ENCODE data around the gene G3BP1. TPM values are rescaled to one million over a fixed set of nuclear protein-coding genes. Genes with fewer than 3 reads are reported as not detected.

G3BP1 gene
- total and polyA plus RNA-seq, 2 of the 13 experiments (the other 11 are each of a cell fraction or from before 2014, with no cell fraction given), result 36.7 to 320 TPM

- no peak for TF ChIP-seq ZNF768 (CRISPR knock-in tag; IDR thresholded peaks at IDR 0.05)
- no peak for TF ChIP-seq ESRRA (CRISPR knock-in tag; IDR thresholded peaks at IDR 0.05; ENCODE audit: low read depth)
- TF ChIP-seq KDM4B (CRISPR knock-in tag; IDR thresholded peaks at IDR 0.05), result no peak
- TF ChIP-seq, protein P1, sequence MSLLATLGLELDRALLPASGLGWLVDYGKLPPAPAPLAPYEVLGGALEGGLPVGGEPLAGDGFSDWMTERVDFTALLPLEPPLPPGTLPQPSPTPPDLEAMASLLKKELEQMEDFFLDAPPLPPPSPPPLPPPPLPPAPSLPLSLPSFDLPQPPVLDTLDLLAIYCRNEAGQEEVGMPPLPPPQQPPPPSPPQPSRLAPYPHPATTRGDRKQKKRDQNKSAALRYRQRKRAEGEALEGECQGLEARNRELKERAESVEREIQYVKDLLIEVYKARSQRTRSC (CRISPR knock-in tag; IDR thresholded peaks at IDR 0.05; ENCODE audit: low read depth), result no peak; the same call in 1 of the 2 replicates
- no peak for TF ChIP-seq RAD21 (CRISPR knock-in tag; IDR thresholded peaks at IDR 0.05)
- TF ChIP-seq KAT2B (IDR thresholded peaks at IDR 0.05; ENCODE audit: borderline replicate concordance, low read depth, low read length), result no peak
- no peak; the same call in 1 of the 2 replicates for TF ChIP-seq SPEN (CRISPR knock-in tag; IDR thresholded peaks at IDR 0.05; ENCODE audit: low read depth)
- no peak for TF ChIP-seq ZNF253 (CRISPR knock-in tag; IDR thresholded peaks at IDR 0.05; ENCODE audit: borderline replicate concordance)
- TF ChIP-seq PAX8 (CRISPR knock-in tag; IDR thresholded peaks at IDR 0.05; ENCODE audit: borderline replicate concordance), result no peak
- no peak for TF ChIP-seq CREM (IDR thresholded peaks at IDR 0.05)
- no peak for TF ChIP-seq CREM (CRISPR knock-in tag; IDR thresholded peaks at IDR 0.05)
- TF ChIP-seq ADNP (CRISPR knock-in tag; IDR thresholded peaks at IDR 0.05), result no peak
- TF ChIP-seq, protein P2, sequence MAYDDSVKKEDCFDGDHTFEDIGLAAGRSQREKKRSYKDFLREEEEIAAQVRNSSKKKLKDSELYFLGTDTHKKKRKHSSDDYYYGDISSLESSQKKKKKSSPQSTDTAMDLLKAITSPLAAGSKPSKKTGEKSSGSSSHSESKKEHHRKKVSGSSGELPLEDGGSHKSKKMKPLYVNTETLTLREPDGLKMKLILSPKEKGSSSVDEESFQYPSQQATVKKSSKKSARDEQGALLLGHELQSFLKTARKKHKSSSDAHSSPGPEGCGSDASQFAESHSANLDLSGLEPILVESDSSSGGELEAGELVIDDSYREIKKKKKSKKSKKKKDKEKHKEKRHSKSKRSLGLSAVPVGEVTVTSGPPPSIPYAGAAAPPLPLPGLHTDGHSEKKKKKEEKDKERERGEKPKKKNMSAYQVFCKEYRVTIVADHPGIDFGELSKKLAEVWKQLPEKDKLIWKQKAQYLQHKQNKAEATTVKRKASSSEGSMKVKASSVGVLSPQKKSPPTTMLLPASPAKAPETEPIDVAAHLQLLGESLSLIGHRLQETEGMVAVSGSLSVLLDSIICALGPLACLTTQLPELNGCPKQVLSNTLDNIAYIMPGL (CRISPR knock-in tag; IDR thresholded peaks at IDR 0.05; ENCODE audit: borderline replicate concordance in 1 of 2, low read depth in 1 of 2), result peak; percentile 14 to 41; a peak in 1 of 4 replicates
- no peak for TF ChIP-seq MXI1 (IDR thresholded peaks at IDR 0.05; ENCODE audit: borderline replicate concordance, low read depth, low read length)
- TF ChIP-seq ZNF501 (CRISPR knock-in tag; IDR thresholded peaks at IDR 0.05), result no peak
- TF ChIP-seq SRF (IDR thresholded peaks at IDR 0.05; ENCODE audit: low read depth, low read length), result no peak
- TF ChIP-seq ZNF260 (CRISPR knock-in tag; IDR thresholded peaks at IDR 0.05; ENCODE audit: borderline replicate concordance, low read depth), result no peak
- TF ChIP-seq ATRX (CRISPR knock-in tag; IDR thresholded peaks at IDR 0.05; ENCODE audit: borderline replicate concordance), result no peak
- TF ChIP-seq ZBTB37 (CRISPR knock-in tag; IDR thresholded peaks at IDR 0.05), result no peak
- no peak for TF ChIP-seq GLMP (CRISPR knock-in tag; IDR thresholded peaks at IDR 0.05; ENCODE audit: borderline replicate concordance)
- TF ChIP-seq, protein P3, sequence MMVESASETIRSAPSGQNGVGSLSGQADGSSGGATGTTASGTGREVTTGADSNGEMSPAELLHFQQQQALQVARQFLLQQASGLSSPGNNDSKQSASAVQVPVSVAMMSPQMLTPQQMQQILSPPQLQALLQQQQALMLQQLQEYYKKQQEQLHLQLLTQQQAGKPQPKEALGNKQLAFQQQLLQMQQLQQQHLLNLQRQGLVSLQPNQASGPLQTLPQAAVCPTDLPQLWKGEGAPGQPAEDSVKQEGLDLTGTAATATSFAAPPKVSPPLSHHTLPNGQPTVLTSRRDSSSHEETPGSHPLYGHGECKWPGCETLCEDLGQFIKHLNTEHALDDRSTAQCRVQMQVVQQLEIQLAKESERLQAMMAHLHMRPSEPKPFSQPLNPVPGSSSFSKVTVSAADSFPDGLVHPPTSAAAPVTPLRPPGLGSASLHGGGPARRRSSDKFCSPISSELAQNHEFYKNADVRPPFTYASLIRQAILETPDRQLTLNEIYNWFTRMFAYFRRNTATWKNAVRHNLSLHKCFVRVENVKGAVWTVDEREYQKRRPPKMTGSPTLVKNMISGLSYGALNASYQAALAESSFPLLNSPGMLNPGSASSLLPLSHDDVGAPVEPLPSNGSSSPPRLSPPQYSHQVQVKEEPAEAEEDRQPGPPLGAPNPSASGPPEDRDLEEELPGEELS (CRISPR knock-in tag; IDR thresholded peaks at IDR 0.05), result no peak
Observed at GRCh38 chr5:151772029-151772845, 483 bp downstream of the G3BP1 start (continued).

Data from HepG2 (cell line).